OCI-LY7 (cell line): ENCODE data around the gene FOXL1.

Experiments
- EZH2phosphoT487 ChIP-seq: fragments of 200-600 bp; sonication (generic); IDR thresholded peaks from 2 replicates; pipeline ENCODE4 v1.6.1; 2018; ENCODE audit warnings: low read depth, borderline replicate concordance, mild to moderate bottlenecking, mixed run types, antibody characterized with exemption, low read length, moderate library complexity, mixed read lengths
- TF ChIP-seq, protein P1 (sequence below): fragments of 200-600 bp; sonication (generic); conservative IDR thresholded peaks from 2 replicates; pipeline ENCODE4 v1.5.1; 2014; ENCODE audit warnings: mild to moderate bottlenecking, antibody characterized with exemption, low read length, moderate library complexity, mixed read lengths

DNA sequence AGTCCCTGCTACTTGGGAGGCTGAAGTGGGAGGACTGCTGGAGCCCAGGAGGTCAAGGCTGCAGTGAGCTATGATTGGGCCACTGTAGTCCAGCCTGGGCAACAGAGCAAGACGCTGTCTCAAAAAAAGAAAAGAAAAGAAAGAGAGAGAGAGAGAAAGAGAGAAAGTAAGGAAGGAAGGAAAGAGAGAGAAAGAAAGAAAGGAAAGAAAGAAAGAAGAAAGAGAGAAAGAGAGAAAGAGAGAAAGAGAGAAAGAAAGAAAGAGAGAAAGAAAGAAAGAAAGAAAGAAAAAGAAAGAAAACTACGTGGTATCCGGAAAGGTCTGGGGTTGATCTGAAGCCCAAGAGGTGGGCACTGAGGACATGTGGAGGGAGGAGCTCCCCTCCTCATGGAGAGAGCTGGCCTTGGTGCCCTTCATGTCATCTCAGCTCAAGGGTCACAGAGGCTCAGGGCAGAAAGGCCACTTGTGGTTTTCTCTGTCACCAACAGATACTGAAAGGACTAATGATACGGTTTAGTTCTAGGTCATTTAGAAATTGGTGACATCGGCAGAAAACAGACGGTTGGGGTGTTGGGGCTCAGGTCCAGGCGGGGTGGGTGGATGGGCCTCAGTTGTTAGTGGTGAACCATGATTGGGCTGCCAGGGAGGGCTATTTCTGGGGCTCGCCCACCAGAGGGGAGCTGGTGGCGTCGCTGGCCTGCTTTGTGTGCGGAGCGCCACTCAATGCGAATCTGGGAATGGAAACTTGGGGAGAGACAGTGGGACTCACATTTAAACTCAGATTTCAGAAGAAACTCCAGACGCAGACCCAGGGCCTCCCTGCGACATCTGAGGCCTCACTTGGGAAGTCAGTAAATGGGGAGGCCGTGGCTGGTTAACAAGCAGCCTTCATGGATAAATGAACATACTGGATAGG is 44.6 kb downstream of the FOXL1 start:
- TF ChIP-seq, protein P1, sequence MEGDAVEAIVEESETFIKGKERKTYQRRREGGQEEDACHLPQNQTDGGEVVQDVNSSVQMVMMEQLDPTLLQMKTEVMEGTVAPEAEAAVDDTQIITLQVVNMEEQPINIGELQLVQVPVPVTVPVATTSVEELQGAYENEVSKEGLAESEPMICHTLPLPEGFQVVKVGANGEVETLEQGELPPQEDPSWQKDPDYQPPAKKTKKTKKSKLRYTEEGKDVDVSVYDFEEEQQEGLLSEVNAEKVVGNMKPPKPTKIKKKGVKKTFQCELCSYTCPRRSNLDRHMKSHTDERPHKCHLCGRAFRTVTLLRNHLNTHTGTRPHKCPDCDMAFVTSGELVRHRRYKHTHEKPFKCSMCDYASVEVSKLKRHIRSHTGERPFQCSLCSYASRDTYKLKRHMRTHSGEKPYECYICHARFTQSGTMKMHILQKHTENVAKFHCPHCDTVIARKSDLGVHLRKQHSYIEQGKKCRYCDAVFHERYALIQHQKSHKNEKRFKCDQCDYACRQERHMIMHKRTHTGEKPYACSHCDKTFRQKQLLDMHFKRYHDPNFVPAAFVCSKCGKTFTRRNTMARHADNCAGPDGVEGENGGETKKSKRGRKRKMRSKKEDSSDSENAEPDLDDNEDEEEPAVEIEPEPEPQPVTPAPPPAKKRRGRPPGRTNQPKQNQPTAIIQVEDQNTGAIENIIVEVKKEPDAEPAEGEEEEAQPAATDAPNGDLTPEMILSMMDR, result no peak
- TF ChIP-seq EZH2phosphoT487, result no peak
